Lower lobe of right lung (tissue), 2 donors: ENCODE measurements around the gene RARG. TPM values are rescaled to one million over a fixed set of nuclear protein-coding genes. Genes with fewer than 3 reads are reported as not detected.
"Not testable (repeated sequence)": the region's sequence is repeated elsewhere in the genome, so short reads cannot be mapped to it uniquely, and the experiment has no call there.

ENCODE experiments used
- ATAC-seq, 2 donors: fragments of 200-7000 bp; cut with Tn5 transposase; one replicate each; pipeline ENCODE4 v1.9.1; 2020 to 2022; ENCODE audit warnings: mild to moderate bottlenecking in 2 of 2, moderate library complexity in 2 of 2
- DNase-seq: peaks from one replicate; pipeline ENCODE4 v3.0.0-alpha.2; 2020
- H3K27ac ChIP-seq: fragments of 200-600 bp; one replicate; pipeline ENCODE4 v1.8.0; 2022
- H3K27me3 ChIP-seq: fragments of 200-600 bp; one replicate; pipeline ENCODE4 v1.8.0; 2022; ENCODE audit warnings: low read depth
- H3K36me3 ChIP-seq: fragments of 200-600 bp; one replicate; pipeline ENCODE4 v1.8.0; 2022; ENCODE audit warnings: mild to moderate bottlenecking
- H3K4me1 ChIP-seq: fragments of 200-600 bp; one replicate; pipeline ENCODE4 v1.8.0; 2022
- H3K4me3 ChIP-seq: fragments of 200-600 bp; one replicate; pipeline ENCODE4 v1.8.0; 2022; ENCODE audit warnings: mild to moderate bottlenecking
- H3K9me3 ChIP-seq: fragments of 200-600 bp; one replicate; pipeline ENCODE4 v1.8.0; 2022
- intact Hi-C: fragments of 100-400 bp; cut with DNase I; formaldehyde crosslinking; loops from one replicate; pipeline ENCODE4 v1.11.0; 2022
- total RNA-seq: library from RNA; stranded (reverse); fragmentation: NEBNext Ultra II Directional; extraction: Animal tissue kit (Norgen Biotek cat#: 25700); gene quantifications from one replicate; pipeline ENCODE4 v1.2.1, GENCODE V29; 2021
- TF ChIP-seq, protein P1 (sequence below): fragments of 200-600 bp; IDR thresholded peaks from one replicate; pipeline ENCODE4 v1.8.0; 2022; ENCODE audit warnings: antibody characterized with exemption, mild to moderate bottlenecking
- donor health status: DM: no; HTN: yes; CAD: no; lungs with severe emphysema.

The RARG gene
- total RNA-seq, 1 donor from 2014 or later = 30.1 TPM

DNA sequence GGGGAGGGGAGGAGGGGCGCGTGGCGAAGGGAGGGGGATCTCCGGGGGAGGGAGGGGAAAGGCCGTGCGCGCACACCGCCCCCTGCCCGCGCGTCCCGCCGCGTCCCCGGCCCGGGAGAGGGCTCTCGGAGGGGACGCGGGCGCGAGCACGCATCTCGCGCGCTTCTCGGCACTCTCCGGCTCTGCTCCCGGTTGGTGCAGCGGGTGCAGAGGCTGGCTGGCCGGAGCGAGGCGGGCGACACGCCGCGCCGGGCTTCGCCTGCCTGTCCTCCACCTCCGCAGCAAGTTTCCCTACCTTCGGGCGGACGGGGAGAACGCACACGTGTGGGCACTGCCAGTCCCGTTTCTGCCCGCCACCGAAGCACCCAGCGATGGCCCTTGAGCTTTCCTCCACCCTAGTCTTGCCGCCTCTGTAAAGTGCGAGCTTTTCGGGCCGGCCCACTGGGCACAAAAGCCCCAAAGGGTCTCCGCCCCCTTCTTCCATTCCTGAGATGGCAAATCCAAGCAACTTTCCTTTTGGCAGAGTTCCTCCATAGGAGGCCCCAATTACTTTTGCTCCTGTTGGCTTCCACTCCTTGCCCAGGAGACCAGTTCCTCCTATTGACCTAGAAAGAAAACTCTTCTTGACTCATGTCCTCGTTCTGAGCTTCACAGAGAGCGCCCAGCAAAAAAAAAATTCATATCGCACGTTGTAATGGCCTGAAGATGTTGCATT lies 50.9 kb downstream of the RARG start:
- H3K36me3 ChIP-seq = peaks cover 44% of the 10 kb centered on the region
- peaks cover 47% of the 10 kb centered on the region for H3K4me1 ChIP-seq
- no peaks in the 10 kb centered on the region for H3K27me3 ChIP-seq
- H3K9me3 ChIP-seq = no peaks in the 10 kb centered on the region
- ATAC-seq = peak; percentile 86 to 89
- DNase-seq = peak; percentile 87
- peak overlapping the region; percentile 79 for H3K4me3 ChIP-seq
- TF ChIP-seq, protein P1, sequence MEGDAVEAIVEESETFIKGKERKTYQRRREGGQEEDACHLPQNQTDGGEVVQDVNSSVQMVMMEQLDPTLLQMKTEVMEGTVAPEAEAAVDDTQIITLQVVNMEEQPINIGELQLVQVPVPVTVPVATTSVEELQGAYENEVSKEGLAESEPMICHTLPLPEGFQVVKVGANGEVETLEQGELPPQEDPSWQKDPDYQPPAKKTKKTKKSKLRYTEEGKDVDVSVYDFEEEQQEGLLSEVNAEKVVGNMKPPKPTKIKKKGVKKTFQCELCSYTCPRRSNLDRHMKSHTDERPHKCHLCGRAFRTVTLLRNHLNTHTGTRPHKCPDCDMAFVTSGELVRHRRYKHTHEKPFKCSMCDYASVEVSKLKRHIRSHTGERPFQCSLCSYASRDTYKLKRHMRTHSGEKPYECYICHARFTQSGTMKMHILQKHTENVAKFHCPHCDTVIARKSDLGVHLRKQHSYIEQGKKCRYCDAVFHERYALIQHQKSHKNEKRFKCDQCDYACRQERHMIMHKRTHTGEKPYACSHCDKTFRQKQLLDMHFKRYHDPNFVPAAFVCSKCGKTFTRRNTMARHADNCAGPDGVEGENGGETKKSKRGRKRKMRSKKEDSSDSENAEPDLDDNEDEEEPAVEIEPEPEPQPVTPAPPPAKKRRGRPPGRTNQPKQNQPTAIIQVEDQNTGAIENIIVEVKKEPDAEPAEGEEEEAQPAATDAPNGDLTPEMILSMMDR = no peak
- peak overlapping the region; percentile 96 for H3K27ac ChIP-seq
- intact Hi-C loops = no loop called here

DNA sequence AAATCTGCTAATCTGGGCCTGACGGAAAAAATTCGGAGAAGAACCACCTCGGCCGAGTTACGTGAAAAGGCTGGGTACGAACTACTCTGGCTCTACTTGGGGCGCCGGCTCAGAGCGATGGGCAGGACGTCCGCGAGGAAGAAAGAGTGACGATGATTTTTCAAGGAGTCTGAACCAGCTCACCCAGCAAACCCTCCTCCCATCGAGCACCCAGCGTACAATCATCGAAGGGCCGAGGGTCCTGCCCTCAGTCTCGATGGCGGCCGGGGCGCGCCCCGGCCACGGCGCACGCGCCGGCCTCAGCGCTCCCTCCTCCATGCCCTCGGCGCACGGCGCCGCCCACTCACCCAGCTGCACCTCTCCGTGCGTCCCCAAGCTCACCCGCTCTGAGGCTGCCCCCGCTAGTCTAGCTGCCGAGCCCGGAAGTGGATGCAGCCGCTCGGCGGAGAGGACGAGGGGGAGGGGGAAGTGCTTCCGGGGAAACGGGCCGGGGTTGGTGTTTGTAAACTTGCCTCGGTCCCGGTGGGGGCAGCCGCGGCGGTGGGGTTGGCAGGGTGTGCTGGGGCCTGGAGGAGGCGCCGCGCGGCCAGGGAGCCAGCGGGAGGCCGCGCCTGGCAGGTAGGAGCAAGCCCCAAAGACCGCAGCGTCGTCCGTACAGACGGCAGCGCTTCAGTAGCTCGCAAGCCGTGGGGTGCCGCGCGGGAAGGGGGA lies 51.6 kb downstream of the RARG start, which contains the start of the genes CSAD and ZNF740:
Gene CSAD (minus strand): TSS at position 706 of the 711 bp plus-strand sequence. CDS start 7,455 bp downstream, outside the sequence.
Gene ZNF740 (plus strand): TSS at position 503 of the 711 bp plus-strand sequence. CDS start 1,262 bp downstream, outside the sequence.
- Histone ChIP-seq H3K27me3 (no peaks in the 10 kb centered on the region), H3K36me3 (peaks cover 37% of the 10 kb centered on the region), H3K27ac (peak within 1 kb of the TSS; percentile 96), H3K4me3 (peak within 1 kb of the TSS; percentile 79), H3K9me3 (no peaks in the 10 kb centered on the region), H3K4me1 (peaks cover 50% of the 10 kb centered on the region)
- peak; percentile 99 for DNase-seq
- TF ChIP-seq, protein P1 = no peak
- intact Hi-C loops = no loop called here
- peak; percentile 99 for ATAC-seq

DNA sequence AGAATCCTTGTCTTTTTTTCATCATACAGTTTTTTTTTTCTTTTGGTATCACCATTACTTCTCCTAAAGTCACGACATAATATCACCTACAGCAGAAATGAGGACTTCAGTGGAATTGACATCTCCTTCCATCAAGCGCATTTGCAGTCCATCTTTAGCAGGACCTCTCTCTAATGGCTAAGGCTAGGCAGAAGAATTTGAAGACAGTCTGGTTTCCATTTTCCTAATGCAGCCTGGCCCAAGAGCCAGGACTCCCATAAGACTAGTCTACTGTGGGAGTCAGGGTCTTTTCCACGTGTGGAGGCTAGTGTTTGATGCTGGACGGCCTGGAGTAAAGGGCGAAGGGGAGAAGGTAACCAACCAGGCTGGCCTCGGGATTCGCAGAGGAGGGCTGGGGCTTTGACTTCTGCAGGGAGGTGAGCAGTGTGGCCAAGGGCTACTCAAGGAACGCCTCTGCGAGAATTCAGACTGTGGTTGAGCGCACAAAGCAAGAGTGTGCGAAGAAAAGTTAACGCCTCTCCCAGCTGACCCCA lies 52.3 kb downstream of the RARG start:
- Histone ChIP-seq H3K9me3 (no peaks in the 10 kb centered on the region), H3K4me3 (peak overlapping the region; percentile 79), H3K36me3 (peaks cover 30% of the 10 kb centered on the region), H3K27ac (peak overlapping the region; percentile 96), H3K27me3 (no peaks in the 10 kb centered on the region), H3K4me1 (peaks cover 50% of the 10 kb centered on the region)
- TF ChIP-seq, protein P1 = no peak
- DNase-seq (no peak), ATAC-seq (peak; percentile 7 to 40)
- intact Hi-C loops = no loop called here

DNA sequence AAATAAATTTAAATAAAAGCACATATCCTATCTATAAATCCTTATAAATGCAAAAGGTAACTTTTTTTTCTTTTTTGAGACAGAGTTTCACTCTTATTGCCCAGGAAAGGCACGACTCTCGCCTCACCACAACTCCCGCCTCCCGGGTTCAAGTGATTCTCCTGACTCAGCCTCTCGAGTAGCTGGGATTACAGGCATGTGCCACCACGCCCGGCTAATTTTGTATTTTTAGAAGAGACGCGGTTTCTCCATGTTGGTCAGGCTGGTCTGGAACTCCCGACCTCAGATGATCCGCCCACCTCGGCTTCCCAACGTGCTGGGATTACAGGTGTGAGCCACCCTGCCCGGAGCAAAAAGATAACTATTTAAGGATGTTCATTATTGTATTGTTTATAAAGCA lies 53.2 kb downstream of the RARG start:
- DNase-seq, H3K9me3 ChIP-seq, ATAC-seq, H3K27ac ChIP-seq, H3K4me3 ChIP-seq, intact Hi-C loops, H3K27me3 ChIP-seq: not testable (repeated sequence)
- peaks cover 43% of the 10 kb centered on the region for H3K4me1 ChIP-seq
- H3K36me3 ChIP-seq = peaks cover 23% of the 10 kb centered on the region

DNA sequence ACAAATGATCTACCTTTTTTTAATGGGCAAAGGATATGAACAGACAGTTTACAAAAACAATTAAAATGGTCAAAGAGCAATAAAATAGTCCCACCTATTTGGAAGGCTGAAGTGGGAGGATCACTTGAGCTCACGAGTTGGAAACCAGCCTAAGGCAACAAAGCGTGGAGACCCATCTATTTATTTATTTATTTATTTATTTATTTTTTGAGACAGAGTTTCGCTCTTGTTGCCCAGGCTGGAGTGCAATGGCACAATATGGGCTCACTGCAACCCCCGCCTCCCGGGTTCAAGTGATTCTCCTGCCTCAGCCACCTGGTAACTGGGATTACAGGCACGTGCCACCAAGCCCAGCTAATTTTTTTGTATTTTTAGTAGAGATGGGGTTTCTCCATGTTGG lies 54.6 kb downstream of the RARG start:
- DNase-seq, intact Hi-C loops, H3K27me3 ChIP-seq, ATAC-seq, H3K9me3 ChIP-seq, H3K4me3 ChIP-seq, H3K27ac ChIP-seq: not testable (repeated sequence)
- Histone ChIP-seq H3K4me1 (peaks cover 29% of the 10 kb centered on the region), H3K36me3 (peaks cover 11% of the 10 kb centered on the region)

DNA sequence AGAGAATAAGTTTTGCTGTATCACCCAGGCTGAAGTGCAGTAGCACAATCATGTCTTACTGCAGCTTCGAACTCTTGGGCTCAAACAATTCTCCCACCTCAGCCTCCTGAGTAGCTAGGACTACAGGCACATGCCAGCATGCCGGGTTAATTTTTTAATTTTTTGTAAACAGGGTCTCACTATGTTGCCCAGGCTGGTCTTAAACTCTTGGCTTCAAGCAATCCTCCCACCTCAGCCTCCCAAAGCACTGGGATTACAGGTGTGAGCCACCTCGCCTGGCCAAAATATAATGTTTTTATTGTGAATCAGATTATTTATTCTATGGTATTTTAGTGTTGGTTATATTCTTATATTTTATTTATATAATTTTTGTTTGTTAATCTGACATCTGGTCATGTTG lies 55.3 kb downstream of the RARG start:
- Histone ChIP-seq H3K4me3 (no peak overlapping the region), H3K27ac (no peak overlapping the region), H3K36me3 (peaks cover 11% of the 10 kb centered on the region), H3K27me3 (no peaks in the 10 kb centered on the region), H3K9me3 (no peaks in the 10 kb centered on the region), H3K4me1 (peaks cover 22% of the 10 kb centered on the region)
- intact Hi-C loops = no loop called here
- TF ChIP-seq, protein P1 = no peak
- no peak for ATAC-seq
- no peak for DNase-seq
